HG03342 (cell line): ENCODE data around the gene MAGEL2.
"Not testable (repeated sequence)": the region's sequence is repeated elsewhere in the genome, so short reads cannot be mapped to it uniquely, and the experiment has no call there.

Source experiments
- ATAC-seq: cut with Tn5 transposase; IDR thresholded peaks from one replicate; pipeline ENCODE4 v1.9.1; 2021; ENCODE audit warnings: mild to moderate bottlenecking, moderate library complexity; ENCODE audit not compliant: unreplicated experiment

The MAGEL2 gene

DNA sequence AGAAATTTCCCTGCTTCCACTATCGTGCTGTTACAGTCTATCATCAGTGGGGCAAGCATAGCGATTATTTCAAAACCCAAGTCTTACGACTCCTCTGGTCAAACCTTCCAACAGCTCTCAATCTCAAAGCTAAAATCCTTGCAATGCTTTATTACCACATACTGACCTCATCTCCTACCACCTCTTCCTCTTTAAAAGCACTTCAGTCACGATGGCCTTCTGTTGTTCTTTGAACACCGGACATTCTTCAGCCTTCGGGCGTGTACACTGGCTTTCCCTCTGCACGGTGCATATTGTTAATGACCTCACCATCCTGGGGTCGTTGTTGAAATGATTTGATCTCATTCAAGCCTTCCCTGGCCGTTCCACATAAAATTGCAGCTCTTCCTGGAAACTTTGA lies 31.1 kb downstream of the MAGEL2 start:
- no peak for ATAC-seq

DNA sequence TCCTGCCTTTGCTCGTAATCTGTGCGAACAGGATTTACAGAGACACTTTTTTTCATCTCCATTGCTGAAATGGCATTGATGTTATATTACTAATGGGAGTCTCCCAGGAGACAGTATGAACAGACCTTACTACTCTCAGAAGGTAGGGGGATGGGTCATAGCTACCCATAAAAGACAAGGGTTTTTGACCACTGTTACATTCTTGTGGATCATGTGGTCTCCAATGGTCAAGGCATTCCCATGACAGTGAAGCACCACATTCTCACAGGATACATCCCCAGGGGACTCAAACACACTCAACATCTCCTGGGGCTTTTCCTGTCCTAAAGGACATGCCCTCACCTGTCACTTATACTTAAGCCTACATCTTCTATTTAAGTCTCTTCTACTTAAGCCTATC lies 41.4 kb downstream of the MAGEL2 start:
- ATAC-seq: no peak

DNA sequence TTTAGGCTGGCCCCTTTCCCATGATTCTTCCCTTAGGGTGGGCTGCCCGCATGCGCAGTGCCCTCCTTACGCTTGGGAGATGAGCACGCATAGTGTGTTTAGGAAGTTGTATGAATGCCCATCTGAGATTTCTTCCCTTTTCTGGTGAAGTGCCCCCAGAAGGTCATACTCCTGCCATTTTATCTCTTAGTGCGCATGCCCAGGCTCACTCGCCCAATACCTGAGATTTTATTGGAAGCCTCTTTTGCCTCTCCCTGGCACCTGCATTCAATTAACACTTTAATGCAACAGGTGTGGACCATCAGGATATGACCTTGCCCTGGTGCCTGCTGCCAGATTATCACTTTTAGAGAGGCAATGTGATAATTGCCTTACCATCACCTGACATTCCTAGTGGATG lies 45.5 kb downstream of the MAGEL2 start:
- no peak for ATAC-seq

DNA sequence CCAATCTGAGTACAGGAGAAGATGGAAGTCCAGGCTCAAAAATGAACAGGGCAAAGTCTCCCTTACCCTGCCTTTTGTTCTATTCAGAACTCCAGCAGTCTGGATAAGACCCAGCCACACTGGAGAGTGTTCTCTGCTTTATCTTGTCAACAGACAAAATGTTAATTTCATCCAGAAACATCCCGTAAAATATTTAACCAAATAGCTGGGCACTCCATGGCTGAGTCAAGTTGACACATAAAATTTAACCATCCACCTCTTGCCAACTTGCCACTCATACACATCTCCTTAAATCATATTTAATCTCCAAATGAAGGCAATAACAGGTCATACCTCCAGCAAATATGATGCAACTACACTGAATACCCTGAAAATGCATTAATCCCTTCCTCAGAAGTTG lies 48.6 kb downstream of the MAGEL2 start:
- ATAC-seq: no peak

DNA sequence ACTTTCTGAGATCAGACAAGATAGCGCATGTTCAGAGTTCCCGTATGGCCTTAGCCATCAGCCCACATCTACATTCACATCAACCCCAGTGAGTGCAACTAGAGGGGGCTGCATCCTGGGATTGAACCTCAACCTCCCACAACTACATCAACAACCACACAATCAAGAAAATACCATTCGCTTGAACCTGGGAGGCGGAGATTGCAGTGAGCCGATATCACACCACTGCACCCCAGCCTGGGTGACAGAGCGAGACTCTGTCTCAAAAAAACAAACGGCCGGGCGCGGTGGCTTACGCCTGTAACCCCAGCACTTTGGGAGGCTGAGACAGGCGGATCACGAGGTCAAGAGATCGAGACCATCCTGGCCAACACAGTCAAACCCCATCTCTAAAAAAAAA lies 50.4 kb downstream of the MAGEL2 start:
- not testable (repeated sequence) for ATAC-seq

DNA sequence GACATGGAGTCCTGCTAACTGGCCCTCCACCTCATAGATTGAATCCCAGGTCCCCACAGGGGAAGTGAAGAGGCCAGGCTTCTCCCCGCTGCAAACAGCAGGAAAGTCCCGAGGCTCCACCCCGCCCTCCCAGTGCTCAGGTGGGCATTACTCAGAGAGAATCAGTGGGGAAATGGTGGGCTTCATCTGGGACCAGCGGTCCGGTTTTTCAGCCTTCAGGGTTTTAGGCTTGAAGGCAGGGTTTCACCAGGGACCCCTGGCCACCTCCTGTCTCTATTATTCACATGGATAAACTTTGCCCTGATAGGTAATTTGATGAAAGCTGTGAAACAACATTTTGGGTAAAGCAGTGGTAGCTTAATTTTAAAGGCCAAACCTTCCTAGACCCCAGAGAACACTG lies 50.9 kb downstream of the MAGEL2 start:
- ATAC-seq: no peak

DNA sequence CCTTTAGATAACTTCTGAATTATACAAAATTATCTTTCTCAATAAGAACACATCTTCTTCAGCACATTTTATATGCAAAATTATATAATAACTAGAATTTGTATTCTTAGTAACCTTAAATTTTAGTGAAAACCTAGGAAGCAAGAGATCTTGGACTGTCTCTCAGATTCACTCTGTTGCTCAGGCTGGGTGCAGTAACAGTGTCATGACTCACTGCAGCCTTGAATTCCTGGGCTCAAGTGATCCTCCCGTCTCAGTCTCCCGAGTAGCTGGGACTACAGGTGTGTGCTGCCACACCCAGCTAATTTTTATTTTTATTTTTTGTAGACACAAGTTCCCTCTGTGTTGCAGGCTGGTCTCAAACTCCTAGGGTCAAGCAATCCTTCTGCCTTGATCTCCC lies 52.3 kb downstream of the MAGEL2 start:
- ATAC-seq: no peak

DNA sequence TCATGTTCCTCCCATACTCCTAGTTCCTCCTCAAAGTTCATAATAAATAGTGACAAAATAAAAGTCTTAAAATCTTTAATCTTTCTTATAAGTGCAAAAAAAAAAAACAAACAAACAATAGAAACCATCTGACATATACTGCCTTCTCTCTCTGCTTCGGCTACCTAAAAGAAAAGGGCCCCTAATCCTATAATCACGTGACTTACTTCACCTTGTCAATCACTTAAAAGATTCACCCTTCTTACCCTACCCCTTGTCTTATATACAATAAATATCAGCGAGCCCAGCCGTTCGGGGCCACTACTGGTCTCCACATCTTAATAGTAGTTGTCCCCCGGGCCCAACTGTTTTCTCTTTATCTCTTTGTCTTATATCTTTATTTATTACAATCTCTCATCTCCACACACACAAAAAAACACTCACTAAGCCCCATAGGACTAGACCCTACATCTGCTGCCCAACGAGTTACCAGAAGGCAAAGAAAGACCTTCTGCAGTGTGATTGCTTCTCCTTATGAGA lies 53.4 kb downstream of the MAGEL2 start:
- no peak for ATAC-seq
